T-helper 2 cell treated with Interferon-gamma antibody and Interleukin-4, amounts not matched to agents 5 μg/mL and 100 μg/mL, for 36 hours (primary cell): ENCODE data around the gene RFNG.

Experiments
- DNase-seq: peaks from one replicate; pipeline ENCODE4 v3.0.0; 2021; ENCODE audit warnings: low spot score
- H3K27ac Mint-ChIP-seq: one replicate; pipeline ENCODE4 v1.8.0; 2021; ENCODE audit warnings: mild to moderate bottlenecking, mixed read lengths
- H3K27me3 Mint-ChIP-seq: one replicate; pipeline ENCODE4 v1.8.0; 2021; ENCODE audit warnings: low read depth, mixed read lengths
- H3K36me3 Mint-ChIP-seq: one replicate; pipeline ENCODE4 v1.8.0; 2021; ENCODE audit warnings: low read depth, mixed read lengths
- H3K4me1 Mint-ChIP-seq: one replicate; pipeline ENCODE4 v1.8.0; 2021; ENCODE audit warnings: low read depth, mixed read lengths
- H3K4me3 Mint-ChIP-seq: one replicate; pipeline ENCODE4 v1.8.0; 2022; ENCODE audit warnings: mild to moderate bottlenecking, moderate library complexity, mixed read lengths
- H3K9me3 Mint-ChIP-seq: one replicate; pipeline ENCODE4 v1.8.0; 2021; ENCODE audit warnings: mixed read lengths

The RFNG gene

DNA sequence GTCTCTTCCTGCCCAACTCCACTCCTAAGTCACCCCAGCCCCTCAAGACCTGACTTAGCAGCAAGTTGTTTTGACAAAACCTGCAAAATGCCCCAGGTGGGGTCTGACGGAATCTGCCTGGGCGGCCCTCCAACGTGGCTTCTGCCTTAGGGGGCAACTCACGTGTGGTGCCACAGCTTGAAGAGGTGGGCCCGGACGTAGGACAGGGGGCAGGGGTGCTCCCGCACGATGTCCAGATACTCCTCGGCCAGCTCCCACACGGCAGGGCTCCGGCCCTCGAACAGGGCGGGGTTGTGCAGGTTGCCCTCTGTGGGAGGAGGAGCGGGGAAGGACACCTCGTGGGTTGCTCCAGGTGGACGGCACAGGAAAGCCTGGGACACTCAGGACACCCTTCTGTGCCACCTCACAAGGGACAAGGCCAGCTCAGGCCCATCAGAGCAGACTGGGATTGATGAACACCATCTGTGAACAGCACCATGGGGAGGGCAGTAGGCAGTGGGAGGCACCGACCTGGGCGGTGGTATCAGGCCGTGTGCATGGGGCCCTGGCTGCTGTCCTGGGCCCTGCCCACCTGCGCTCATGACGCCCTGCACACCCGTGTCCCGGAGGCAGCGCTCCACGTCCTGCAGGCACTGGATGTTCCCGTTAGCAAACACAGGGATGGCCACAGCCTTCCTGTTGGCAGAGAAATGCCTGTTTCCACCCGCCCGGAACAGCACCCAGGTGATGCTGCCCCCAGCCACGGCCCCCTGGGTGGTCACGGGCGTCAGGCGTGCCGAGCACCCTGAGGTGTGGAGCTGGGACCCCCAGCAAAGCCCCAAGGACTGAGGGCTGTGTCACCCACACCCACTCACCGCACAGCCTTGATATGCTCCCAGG, 9.7 kb upstream of the RFNG start:
- Mint-ChIP-seq H3K9me3 (no peaks in the 10 kb centered on the region), H3K27ac (no peak overlapping the region), H3K36me3 (peaks cover 11% of the 10 kb centered on the region), H3K27me3 (no peaks in the 10 kb centered on the region), H3K4me1 (peaks cover 1% of the 10 kb centered on the region), H3K4me3 (no peak overlapping the region)
- no peak for DNase-seq

DNA sequence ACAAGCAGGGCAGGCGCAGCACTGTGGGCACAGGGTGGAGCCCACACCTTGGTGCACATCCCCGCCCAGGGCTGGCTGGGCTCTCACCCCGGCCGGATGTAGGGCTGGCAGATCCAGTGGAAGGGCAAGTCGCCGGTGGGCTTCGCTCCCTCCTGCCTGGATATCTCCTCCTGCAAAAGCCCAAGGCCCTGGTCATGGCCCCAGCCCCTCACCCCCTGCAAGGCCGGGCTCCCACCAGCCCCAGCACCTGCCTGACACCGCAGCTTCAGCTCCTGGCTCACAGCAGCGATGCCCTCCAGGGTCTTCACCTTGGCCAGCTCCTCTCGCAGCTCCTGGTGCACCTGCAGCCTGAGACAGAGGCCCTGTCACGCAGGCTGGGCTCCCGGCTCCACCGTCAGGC, 9.0 kb upstream of the RFNG start:
- Mint-ChIP-seq H3K36me3 (peaks cover 15% of the 10 kb centered on the region), H3K27me3 (no peaks in the 10 kb centered on the region), H3K9me3 (no peaks in the 10 kb centered on the region), H3K27ac (no peak overlapping the region), H3K4me1 (peaks cover 1% of the 10 kb centered on the region), H3K4me3 (no peak overlapping the region)
- DNase-seq = no peak

DNA sequence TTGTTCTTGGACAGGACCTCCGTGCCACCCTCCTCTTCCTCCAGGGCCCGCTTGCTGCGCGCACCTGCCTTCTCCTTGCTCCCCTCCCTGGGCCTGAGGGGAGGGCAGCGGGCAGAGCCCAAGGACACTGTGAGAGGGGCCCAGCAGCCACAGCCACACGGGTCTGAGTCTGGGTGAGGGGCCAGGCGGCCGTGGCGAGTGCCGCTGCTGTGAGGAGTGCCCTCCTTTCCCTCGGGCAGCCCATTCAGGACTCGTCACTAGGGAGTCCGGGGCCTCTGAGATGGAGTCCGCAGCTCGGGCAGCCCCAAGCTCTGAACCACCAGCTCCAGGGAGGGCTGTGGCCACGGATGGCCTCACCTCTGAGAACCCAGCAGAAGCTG, 8.4 kb upstream of the RFNG start:
- DNase-seq = no peak
- H3K27me3 Mint-ChIP-seq = no peaks in the 10 kb centered on the region
- no peak overlapping the region for H3K4me3 Mint-ChIP-seq
- peaks cover 19% of the 10 kb centered on the region for H3K36me3 Mint-ChIP-seq
- H3K9me3 Mint-ChIP-seq = no peaks in the 10 kb centered on the region
- H3K4me1 Mint-ChIP-seq = peaks cover 1% of the 10 kb centered on the region
- H3K27ac Mint-ChIP-seq = peak overlapping the region; percentile 36

DNA sequence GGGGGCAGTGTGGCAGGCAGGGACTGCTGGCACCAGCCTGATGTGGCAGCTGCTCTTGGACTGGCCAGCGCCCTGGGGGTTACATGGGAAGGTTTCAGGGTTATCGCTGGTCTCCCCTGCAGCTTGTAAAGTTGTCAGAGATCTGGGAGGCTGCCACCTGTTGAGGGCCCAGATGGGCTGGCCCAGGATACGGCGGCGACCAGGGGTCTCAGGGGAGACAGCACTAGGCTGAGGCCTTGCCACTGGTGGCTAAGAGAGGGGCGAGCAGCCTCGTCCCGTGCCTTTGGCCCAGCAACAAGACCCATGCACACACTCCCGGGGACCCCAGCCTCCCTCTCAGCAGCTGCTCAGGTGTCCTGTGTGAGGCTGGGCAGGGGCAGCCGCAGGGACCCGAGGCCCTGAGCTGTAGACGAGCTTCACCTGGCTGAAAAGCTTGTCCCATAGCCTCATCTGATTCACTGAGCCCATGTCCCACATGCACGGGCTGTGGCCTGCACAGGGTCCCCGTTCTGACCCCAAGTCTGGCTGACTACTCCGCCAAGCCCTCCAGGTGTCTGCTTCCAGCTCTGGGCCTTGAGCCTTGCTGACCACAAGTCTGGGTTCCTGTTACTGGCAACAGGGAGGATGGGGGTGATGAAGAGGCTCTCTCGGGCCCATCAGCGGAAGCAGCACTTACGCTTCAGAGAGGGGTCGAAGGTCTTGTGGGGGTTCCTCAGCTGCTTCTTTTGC, 7.8 kb upstream of the RFNG start:
- H3K4me1 Mint-ChIP-seq = peaks cover 1% of the 10 kb centered on the region
- no peak overlapping the region for H3K27ac Mint-ChIP-seq
- H3K9me3 Mint-ChIP-seq = no peaks in the 10 kb centered on the region
- H3K27me3 Mint-ChIP-seq = no peaks in the 10 kb centered on the region
- H3K4me3 Mint-ChIP-seq = no peak overlapping the region
- peaks cover 21% of the 10 kb centered on the region for H3K36me3 Mint-ChIP-seq
- DNase-seq = no peak

DNA sequence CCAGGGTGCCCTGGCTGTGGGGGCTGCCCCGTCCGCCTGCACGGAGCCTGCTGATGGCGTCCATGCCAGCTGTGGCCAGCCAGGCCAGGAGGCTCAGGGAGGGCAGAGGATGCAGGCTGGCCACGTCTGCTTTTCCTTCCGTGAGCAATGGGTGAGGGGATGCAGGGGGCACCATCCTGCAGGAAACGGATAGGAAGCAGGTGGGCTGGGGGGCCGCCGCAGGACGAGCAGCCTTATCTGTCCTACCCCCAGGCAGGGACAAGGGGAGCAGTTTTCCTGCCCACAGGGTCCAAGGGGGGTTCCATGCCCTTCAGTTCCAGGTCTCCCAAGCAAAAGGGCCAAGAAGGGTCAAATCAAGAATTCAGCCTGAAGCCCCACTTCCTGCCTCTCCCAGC, 7.2 kb upstream of the RFNG start:
- Mint-ChIP-seq H3K36me3 (peaks cover 21% of the 10 kb centered on the region), H3K9me3 (no peaks in the 10 kb centered on the region), H3K4me1 (no peaks in the 10 kb centered on the region), H3K27ac (no peak overlapping the region), H3K4me3 (no peak overlapping the region), H3K27me3 (no peaks in the 10 kb centered on the region)
- DNase-seq = no peak

DNA sequence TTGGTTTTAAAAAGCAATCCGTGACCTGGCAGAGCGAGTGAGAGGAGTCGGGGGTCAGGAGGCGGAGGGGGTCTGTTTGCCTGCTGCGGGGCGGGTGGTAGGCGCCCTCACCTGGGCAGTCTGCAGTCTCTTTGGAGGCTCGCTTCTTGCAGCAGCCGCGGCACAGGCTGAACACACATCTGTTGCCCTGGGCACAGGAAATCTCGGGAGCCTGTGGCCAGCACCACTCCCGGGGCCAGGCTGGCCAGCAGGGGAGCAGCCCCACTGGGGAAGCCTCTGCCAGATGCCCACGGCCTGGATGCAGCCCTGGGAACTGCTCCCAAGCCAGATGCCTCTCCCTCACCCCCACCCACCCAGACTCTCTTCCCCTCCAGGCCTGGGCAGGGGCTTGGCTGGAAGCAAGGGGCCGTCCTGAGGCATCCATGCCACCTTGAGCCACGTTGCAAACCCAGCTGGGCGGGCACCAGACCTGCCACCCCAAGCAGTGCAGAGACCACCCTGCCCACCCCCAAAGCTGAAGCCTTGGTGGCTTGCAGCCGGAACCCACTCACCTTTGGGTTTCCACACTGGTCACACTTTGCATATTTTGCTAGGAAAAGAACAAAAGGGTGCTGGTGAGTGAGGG, 6.7 kb upstream of the RFNG start:
- no peak overlapping the region for H3K4me3 Mint-ChIP-seq
- H3K27ac Mint-ChIP-seq = no peak overlapping the region
- peaks cover 2% of the 10 kb centered on the region for H3K4me1 Mint-ChIP-seq
- peaks cover 21% of the 10 kb centered on the region for H3K36me3 Mint-ChIP-seq
- DNase-seq = no peak
- H3K27me3 Mint-ChIP-seq = no peaks in the 10 kb centered on the region
- H3K9me3 Mint-ChIP-seq = no peaks in the 10 kb centered on the region

DNA sequence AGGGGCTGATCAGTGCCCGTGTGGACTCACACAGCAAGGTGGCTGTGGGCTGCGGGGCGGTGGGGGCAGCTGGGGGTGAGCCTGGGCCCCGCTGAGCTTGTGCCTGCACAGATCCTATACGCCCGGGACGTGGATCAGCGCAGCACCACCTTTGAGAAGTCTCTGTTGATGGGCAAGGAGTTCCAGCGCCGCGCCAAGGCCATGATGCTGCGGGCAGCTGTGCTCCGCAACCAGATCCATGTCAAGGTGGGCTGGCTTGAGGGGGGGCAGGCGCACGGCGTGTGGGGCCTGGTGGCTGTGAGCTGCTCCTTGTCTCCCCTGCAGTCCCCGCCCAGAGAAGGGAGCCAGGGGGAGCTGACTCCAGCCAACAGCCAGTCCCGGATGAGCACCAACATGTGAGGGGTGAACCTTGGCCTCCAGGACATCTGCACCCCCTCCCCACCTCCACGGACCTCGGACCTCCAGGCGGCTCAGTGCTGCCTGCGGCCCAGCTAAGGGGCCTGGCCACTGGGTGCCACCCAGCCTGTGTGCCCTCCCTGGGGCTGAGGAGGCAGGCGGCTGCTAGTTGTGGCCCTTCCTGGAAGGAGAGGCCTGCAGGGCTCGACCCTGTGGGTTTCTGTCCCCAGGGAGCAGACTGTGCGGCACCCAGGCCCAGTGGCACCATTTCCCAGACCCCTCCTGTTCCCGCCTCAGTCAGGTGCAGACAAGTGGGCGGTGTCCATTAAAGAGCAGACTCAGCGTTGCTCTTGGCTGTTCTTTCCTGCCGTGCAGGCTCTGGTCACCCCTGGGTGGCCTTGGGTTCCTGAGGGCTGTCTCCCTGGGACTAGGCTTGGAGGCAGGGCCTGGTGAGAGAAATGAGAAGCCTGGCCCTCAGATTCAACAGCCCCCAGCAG, 5.4 kb upstream of the RFNG start:
- H3K27ac Mint-ChIP-seq = no peak overlapping the region
- no peaks in the 10 kb centered on the region for H3K27me3 Mint-ChIP-seq
- peaks cover 22% of the 10 kb centered on the region for H3K36me3 Mint-ChIP-seq
- H3K9me3 Mint-ChIP-seq = no peaks in the 10 kb centered on the region
- H3K4me3 Mint-ChIP-seq = no peak overlapping the region
- no peak for DNase-seq
- peaks cover 3% of the 10 kb centered on the region for H3K4me1 Mint-ChIP-seq

DNA sequence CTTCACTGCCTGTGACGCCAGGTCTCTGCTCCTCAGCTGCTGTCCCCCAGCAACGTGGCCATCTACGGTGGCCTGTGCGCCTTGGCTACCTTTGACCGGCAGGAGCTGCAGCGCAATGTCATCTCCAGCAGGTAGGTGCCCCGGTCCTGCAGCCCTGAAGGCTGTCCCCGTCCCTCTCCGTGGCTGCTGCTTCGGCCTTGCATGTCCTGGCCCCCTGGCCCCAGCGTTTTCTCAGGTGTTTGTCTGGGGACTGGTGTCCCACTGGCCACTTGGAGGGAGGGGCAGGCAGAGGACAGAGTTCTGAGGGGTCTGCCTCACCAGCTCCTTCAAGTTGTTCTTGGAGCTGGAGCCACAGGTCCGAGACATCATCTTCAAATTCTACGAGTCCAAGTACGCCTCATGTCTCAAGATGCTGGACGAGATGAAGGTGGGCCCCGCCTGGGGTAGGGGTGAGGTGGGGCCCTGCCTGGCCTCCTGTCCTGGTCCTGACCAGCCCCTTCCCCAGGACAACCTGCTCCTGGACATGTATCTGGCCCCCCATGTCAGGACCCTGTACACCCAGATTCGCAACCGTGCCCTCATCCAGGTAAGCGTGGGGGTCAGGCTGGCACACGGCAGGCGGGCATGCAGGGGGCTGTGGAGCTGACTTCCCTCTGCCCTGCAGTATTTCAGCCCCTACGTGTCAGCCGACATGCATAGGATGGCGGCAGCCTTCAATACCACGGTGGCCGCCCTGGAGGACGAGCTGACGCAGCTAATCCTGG, 4.5 kb upstream of the RFNG start:
- Mint-ChIP-seq H3K4me1 (peaks cover 3% of the 10 kb centered on the region), H3K4me3 (no peak overlapping the region), H3K36me3 (peaks cover 22% of the 10 kb centered on the region), H3K27ac (no peak overlapping the region), H3K27me3 (no peaks in the 10 kb centered on the region), H3K9me3 (no peaks in the 10 kb centered on the region)
- no peak for DNase-seq

DNA sequence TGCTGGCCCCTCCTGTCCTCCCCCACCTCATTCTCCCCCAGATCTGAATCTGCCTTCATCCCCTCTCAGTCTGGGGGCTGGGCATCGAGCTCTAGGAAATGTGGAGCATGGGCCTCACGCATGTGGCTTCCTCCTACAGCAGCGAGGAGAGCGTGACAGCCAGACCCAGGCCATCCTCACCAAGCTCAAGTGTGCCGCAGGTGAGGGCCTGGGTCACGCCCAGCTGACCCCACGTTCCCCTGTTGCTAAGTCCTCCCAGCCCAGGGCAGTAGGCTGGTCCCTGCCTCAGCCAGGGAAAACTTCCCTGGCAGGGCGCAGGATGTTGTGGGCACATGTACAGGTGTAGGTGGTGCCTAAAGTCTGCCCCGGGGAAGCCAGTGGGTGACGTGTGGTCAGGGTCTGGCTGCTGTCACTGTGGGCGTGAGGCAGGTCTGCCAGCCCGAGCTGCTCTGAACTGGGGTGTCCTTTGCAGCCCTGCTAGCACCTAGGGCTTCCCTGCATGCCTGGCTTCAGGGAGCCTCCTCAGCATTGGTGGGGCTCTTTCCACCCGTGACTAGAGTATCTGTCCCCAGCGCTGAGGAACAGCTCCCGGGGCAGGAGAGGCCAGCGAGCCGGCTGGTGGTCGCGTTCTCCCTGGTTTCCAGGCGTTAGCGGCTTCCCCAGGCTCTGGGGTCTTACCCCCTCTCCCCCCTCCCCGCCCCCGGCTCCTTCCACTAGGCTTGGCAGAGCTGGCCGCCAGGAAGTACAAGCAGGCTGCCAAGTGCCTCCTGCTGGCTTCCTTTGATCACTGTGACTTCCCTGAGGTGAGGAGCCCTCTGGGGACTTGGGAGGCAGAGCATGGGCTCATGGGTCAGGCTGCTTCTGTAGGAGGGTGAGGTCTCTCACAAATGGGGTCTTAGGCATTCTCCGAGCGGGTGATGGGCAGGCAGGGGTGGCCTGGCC, 3.7 kb upstream of the RFNG start:
- Mint-ChIP-seq H3K27me3 (no peaks in the 10 kb centered on the region), H3K36me3 (peaks cover 22% of the 10 kb centered on the region), H3K27ac (no peak overlapping the region), H3K9me3 (no peaks in the 10 kb centered on the region), H3K4me1 (peaks cover 3% of the 10 kb centered on the region), H3K4me3 (no peak overlapping the region)
- no peak for DNase-seq

DNA sequence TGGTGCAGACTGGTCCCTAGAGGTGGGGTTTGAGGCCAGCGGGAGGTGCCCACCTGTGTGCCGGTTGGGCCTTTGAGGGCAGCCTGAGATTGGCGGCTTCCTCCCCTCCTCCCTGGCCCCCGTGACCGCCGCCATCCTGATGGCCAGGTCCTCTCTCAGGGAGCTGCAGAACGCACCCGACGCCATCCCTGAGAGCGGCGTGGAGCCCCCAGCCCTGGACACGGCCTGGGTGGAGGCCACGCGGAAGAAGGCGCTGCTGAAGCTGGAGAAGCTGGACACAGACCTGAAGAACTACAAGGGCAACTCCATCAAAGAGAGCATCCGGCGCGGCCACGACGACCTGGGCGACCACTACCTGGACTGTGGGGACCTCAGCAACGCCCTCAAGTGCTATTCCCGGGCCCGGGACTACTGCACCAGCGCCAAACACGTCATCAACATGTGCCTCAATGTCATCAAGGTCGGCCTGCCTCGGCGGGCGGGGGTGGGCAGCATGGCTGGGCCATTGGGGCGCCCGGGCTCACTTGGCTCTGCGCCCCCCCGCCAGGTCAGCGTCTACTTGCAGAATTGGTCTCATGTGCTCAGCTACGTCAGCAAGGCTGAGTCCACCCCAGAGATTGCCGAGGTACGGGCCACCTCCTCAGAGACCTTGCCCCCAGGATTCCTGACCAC, 2.9 kb upstream of the RFNG start:
- peaks cover 18% of the 10 kb centered on the region for H3K36me3 Mint-ChIP-seq
- H3K4me3 Mint-ChIP-seq = no peak overlapping the region
- no peak overlapping the region for H3K27ac Mint-ChIP-seq
- H3K4me1 Mint-ChIP-seq = peaks cover 3% of the 10 kb centered on the region
- no peak for DNase-seq
- no peaks in the 10 kb centered on the region for H3K9me3 Mint-ChIP-seq
- H3K27me3 Mint-ChIP-seq = no peaks in the 10 kb centered on the region

DNA sequence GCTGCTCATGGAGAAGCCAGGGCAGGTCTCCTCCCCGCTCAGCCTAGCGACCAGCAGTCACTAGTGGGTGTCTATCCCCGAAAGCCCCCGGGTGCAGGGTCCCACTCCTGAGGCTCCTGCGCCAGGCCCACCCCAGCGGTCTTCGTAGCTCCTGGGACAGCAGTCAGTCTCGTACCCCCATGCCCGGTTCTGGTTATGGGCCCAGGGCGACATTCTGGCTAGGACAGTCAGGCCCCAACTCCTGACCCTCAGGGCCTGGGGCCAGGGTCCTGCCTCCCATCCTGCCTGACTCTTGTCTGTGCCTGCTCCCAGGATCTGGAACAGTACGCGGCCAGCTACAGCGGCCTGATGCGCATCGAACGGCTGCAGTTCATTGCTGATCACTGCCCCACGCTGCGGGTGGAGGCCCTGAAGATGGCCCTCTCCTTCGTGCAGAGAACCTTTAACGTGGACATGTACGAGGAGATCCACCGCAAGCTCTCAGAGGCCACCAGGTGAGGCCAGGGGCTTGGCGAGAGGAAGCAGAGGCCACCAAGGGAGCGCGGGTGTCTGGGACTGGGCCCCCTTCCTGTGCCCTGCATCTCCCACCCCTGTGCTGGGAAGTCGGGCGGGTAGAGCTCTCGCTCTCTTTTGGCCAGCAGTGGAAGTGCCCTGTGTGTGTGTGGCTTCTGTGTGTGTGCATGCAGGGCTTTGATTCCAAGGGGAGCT, 2.1 kb upstream of the RFNG start:
- H3K27me3 Mint-ChIP-seq = no peaks in the 10 kb centered on the region
- no peaks in the 10 kb centered on the region for H3K9me3 Mint-ChIP-seq
- H3K27ac Mint-ChIP-seq = no peak overlapping the region
- DNase-seq = no peak
- H3K4me1 Mint-ChIP-seq = peaks cover 3% of the 10 kb centered on the region
- H3K4me3 Mint-ChIP-seq = peak overlapping the region; percentile 79
- H3K36me3 Mint-ChIP-seq = peaks cover 18% of the 10 kb centered on the region
